Kidney (tissue), 14 donors: ENCODE data around the gene TULP3. TPM values are rescaled to one million over a fixed set of nuclear protein-coding genes. Genes with fewer than 3 reads are reported as not detected.

Source experiments
- DNase-seq, 5 donors: peaks; one replicate each; pipeline ENCODE4 v3.0.0-alpha.2; 2013 to 2020
- FAIRE-seq: peaks from 2 replicates; lab custom pipeline; 2012; peaks lifted over from hg19 to GRCh38; lab: Jason Lieb, UNC
- H3K27ac ChIP-seq, 2 donors: one replicate each; pipeline ENCODE4 v1.7.0; 2013; ENCODE audit warnings: low read depth in 2 of 2, low read length in 2 of 2, inconsistent platforms in 1 of 2
- H3K27me3 ChIP-seq: one replicate; pipeline ENCODE4 v1.7.1; 2013; ENCODE audit warnings: low read length, inconsistent platforms; ENCODE audit not compliant: control insufficient read depth, insufficient read depth
- H3K36me3 ChIP-seq, 3 donors: one replicate each; pipeline versions ENCODE4 v1.7.0 to v1.7.1; 2013; ENCODE audit warnings: low read length in 3 of 3, control low read depth in 1 of 3, inconsistent platforms in 1 of 3; ENCODE audit not compliant: insufficient read depth in 3 of 3, control insufficient read depth in 2 of 3
- H3K4me1 ChIP-seq, 3 donors: one replicate each; pipeline versions ENCODE4 v1.7.0 to v1.7.1; 2013; ENCODE audit warnings: low read length in 3 of 3, inconsistent platforms in 1 of 3, low read depth in 1 of 3; ENCODE audit not compliant: control insufficient read depth in 2 of 3, insufficient read depth in 2 of 3
- H3K4me3 ChIP-seq, 3 donors: one replicate each; pipeline versions ENCODE4 v1.7.0 to v1.8.1; 2013; ENCODE audit warnings: low read length in 3 of 3, control low read depth in 1 of 3, inconsistent platforms in 1 of 3
- H3K9ac ChIP-seq, 3 donors: one replicate each; pipeline versions ENCODE4 v1.7.0 to v1.7.1; 2013; ENCODE audit warnings: low read length in 3 of 3, control low read depth in 1 of 3, inconsistent platforms in 1 of 3
- H3K9me3 ChIP-seq, 3 donors: one replicate each; pipeline versions ENCODE4 v1.7.0 to v1.7.1; 2013; ENCODE audit warnings: low read length in 3 of 3, control low read depth in 1 of 3, inconsistent platforms in 1 of 3; ENCODE audit not compliant: control insufficient read depth in 2 of 3, insufficient read depth in 1 of 3
- CTCF ChIP-seq: IDR thresholded peaks from 3 replicates; pipeline ENCODE4 v1.5.1; 2012; ENCODE audit warnings: mild to moderate bottlenecking, moderate library complexity, borderline replicate concordance; ENCODE audit not compliant: insufficient read depth; ENCODE audit errors: extremely low read depth
- intact Hi-C: fragments of 100-400 bp; cut with DNase I; formaldehyde crosslinking; loops from one replicate; pipeline ENCODE4 v1.11.1; 2022
- polyA plus RNA-seq: library from polyadenylated mRNA; stranded (reverse); fragments of 350-450 nt; fragmentation: Illumina TruSeq; extraction: RNeasy Lipid Tissue Mini Kit (QIAGEN cat#74804); gene quantifications from one replicate; pipeline ENCODE4 v1.2.3, GENCODE V29; 2014; ENCODE audit warnings: low read depth, low replicate concordance; ENCODE audit not compliant: insufficient read depth
- total RNA-seq: library from RNA; stranded (reverse); fragmentation: NEBNext Ultra II Directional; extraction: Animal tissue kit (Norgen Biotek cat#: 25700); gene quantifications from one replicate; pipeline ENCODE4 v1.2.1, GENCODE V29; 2021
- donor health status: control.
- donor health status: control.
- donor health status: control.
- donor health status: control.
- donor health status: control.
- donor health status: DM: yes; HTN: yes; CAD: no.
- donor health status: Normal renal cell carcinoma (clear cell type).

The TULP3 gene
- total and polyA plus RNA-seq, 2 donors from 2014 or later, result 20.3 to 23.0 TPM

- no peak for TF ChIP-seq CTCF
- Histone ChIP-seq H3K27me3 (no peaks in the 10 kb centered on the region), H3K4me3 (peak overlapping the region; percentile 87 to 96 (median 94)), H3K9ac (peak overlapping the region; percentile 85 to 98 (median 93)), H3K4me1 (peaks cover 0 to 16% (median 3%) of the 10 kb centered on the region in 3 donors), H3K36me3 (no peaks in the 10 kb centered on the region), H3K27ac (peak overlapping the region; percentile 89 to 92), H3K9me3 (no peaks in the 10 kb centered on the region)
- FAIRE-seq, result no peak
- peak in 4 of 5 donors; percentile 47 to 71 (median 58) for DNase-seq
- intact Hi-C loops, result no loop called here
Measured at GRCh38 chr12:2877953-2878732, 12.5 kb upstream of the TULP3 start.

- FAIRE-seq (no peak), DNase-seq (no peak)
- intact Hi-C loops, result no loop called here
- no peak overlapping the region for H3K4me3 ChIP-seq
- no peaks in the 10 kb centered on the region for H3K27me3 ChIP-seq
- H3K9me3 ChIP-seq, result no peaks in the 10 kb centered on the region
- H3K27ac ChIP-seq, result no peak overlapping the region
- no peak for TF ChIP-seq CTCF
- H3K4me1 ChIP-seq, result peaks cover 0 to 18% (median 3%) of the 10 kb centered on the region in 3 donors
- no peaks in the 10 kb centered on the region for H3K36me3 ChIP-seq
- H3K9ac ChIP-seq, result no peak overlapping the region
Measured at GRCh38 chr12:2879853-2880252, 10.8 kb upstream of the TULP3 start.

GRCh38 chr12:2884810-2885209 lies 5.9 kb upstream of the TULP3 start:
- H3K4me3 ChIP-seq, result no peak overlapping the region
- no peaks in the 10 kb centered on the region for H3K36me3 ChIP-seq
- no peaks in the 10 kb centered on the region for H3K27me3 ChIP-seq
- FAIRE-seq, result no peak
- intact Hi-C loops, result no loop called here
- no peak for TF ChIP-seq CTCF
- H3K9ac ChIP-seq, result no peak overlapping the region
- H3K27ac ChIP-seq, result peak overlapping the region in 1 of 2 donors; percentile 29
- DNase-seq, result no peak
- H3K4me1 ChIP-seq, result peaks cover 0 to 5% (median 4%) of the 10 kb centered on the region in 3 donors
- H3K9me3 ChIP-seq, result no peaks in the 10 kb centered on the region
